Body of pancreas (tissue), 4 donors: Measurements from ENCODE around the gene ERRFI1. TPM values are rescaled to one million over a fixed set of nuclear protein-coding genes. Genes with fewer than 3 reads are reported as not detected.

Experiments
- ATAC-seq: fragments of 150-250 bp; one replicate; pipeline ENCODE4 v1.9.1; 2016
- DNase-seq, 4 donors: peaks; one replicate each; pipeline ENCODE4 v3.0.0-alpha.2; 2019
- H3K27ac ChIP-seq, 4 donors: fragments of 200-600 bp; sonication (generic); 1 replicate in 3 of 4; 2 replicates in 1 of 4; pipeline versions ENCODE4 v1.5.1 to v1.6.1; 2016 to 2019; ENCODE audit warnings: mild to moderate bottlenecking in 1 of 4, mixed read lengths in 1 of 4, moderate library complexity in 1 of 4
- H3K27me3 ChIP-seq, 2 donors: fragments of 200-600 bp; sonication (generic); one replicate each; pipeline ENCODE4 v1.6.0; 2016; ENCODE audit warnings: mild to moderate bottlenecking in 1 of 2
- H3K36me3 ChIP-seq, 2 donors: fragments of 200-600 bp; sonication (generic); replicated peaks in 1 of 2; 2 replicates each; pipeline ENCODE4 v1.5.1; 2016; ENCODE audit warnings: low read depth in 2 of 2; ENCODE audit not compliant: insufficient read depth in 1 of 2
- H3K4me1 ChIP-seq: fragments of 200-600 bp; sonication (generic); one replicate; pipeline ENCODE4 v1.6.0; 2016
- H3K4me3 ChIP-seq, 2 donors: fragments of 200-600 bp; sonication (generic); 1 replicate in 1 of 2; 2 replicates in 1 of 2; pipeline ENCODE4 v1.5.1; 2016 to 2019
- H3K9me3 ChIP-seq, 3 donors: fragments of 200-600 bp; sonication (generic); 1 replicate in 2 of 3; 2 replicates in 1 of 3; pipeline ENCODE4 v1.5.1; 2016
- POLR2A ChIP-seq, 3 donors: fragments of 450-650 bp; IDR thresholded peaks; one replicate each; pipeline ENCODE4 v1.6.1; 2016; ENCODE audit warnings: antibody characterized with exemption in 3 of 3, mild to moderate bottlenecking in 2 of 3
- WGBS, 2 donors: methylation state at CpG; one replicate each; pipeline ENCODE4 v1.1.5; 2017; 5-methylcytosine and 5-hydroxymethylcytosine counted together
- intact Hi-C: fragments of 100-400 bp; cut with DNase I; formaldehyde crosslinking; loops from one replicate; pipeline ENCODE4 v1.15.1; 2023
- total RNA-seq, 2 donors: library from RNA; depleted of rRNA; stranded (reverse); fragments of >200 nt; gene quantifications; one replicate each; pipeline ENCODE4 v1.1.0, GENCODE V29; 2016
- TF ChIP-seq, protein P1 (sequence below), 7 experiments: fragments of 450-650 bp in 4 of 7; fragments of 200-600 bp in 3 of 7; sonication (generic) in 3 of 7; IDR thresholded peaks; one replicate each; pipeline ENCODE4 v1.5.1; 2016 to 2019; ENCODE audit warnings: antibody characterized with exemption in 7 of 7

Gene ERRFI1
- total RNA-seq, 2 donors from 2014 or later, result 127 to 273 TPM

DNA sequence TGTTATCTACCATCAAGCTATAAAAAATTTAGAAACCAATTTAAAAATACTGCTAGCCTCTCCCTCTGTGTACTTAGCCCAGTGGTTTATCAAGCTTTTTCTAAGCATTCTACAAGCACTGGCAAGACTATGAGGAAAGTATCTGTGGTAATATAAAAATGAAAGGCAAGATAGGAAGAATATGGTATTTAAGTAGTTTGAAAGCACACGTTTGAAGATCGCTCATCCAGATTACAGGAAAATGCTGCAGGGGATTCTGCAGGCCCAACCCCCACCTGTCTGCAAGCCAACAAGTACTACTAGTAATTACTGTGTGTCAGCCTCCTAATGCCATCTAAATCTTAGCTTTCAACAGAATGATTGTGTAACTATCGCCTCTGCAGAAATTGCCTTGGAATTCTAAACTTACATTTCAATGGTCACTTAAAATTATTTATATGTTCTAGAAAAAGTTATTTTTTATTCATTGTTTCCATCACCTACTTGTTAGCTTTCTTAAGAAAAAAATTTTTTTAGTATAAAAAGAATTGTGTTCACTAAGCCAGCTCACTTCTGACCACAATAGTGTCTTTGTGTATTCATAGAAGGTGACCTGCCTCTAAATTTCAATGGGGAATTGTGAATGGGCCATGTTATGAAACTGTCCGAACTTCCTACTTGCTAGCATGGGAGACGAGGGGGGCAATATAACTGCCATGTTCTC, 8.5 kb downstream of the ERRFI1 start:
- Histone ChIP-seq H3K4me3 (no peak overlapping the region), H3K4me1 (peaks cover 97% of the 10 kb centered on the region), H3K27ac (peak overlapping the region; percentile 18 to 100 (median 99)), H3K9me3 (no peaks in the 10 kb centered on the region), H3K36me3 (peaks cover 16 to 18% of the 10 kb centered on the region in 2 donors), H3K27me3 (no peaks in the 10 kb centered on the region)
- intact Hi-C loops, result no loop called here
- DNase-seq (peak in 1 of 4 donors; percentile 54), ATAC-seq (no peak)
- 19 to 21% methylated on average over 5 of the region's 5 CpGs for WGBS, 2 donors
- peak; percentile 20 to 47 (median 44) for TF ChIP-seq POLR2A (IDR thresholded peaks at IDR 0.05)
- TF ChIP-seq, protein P1, sequence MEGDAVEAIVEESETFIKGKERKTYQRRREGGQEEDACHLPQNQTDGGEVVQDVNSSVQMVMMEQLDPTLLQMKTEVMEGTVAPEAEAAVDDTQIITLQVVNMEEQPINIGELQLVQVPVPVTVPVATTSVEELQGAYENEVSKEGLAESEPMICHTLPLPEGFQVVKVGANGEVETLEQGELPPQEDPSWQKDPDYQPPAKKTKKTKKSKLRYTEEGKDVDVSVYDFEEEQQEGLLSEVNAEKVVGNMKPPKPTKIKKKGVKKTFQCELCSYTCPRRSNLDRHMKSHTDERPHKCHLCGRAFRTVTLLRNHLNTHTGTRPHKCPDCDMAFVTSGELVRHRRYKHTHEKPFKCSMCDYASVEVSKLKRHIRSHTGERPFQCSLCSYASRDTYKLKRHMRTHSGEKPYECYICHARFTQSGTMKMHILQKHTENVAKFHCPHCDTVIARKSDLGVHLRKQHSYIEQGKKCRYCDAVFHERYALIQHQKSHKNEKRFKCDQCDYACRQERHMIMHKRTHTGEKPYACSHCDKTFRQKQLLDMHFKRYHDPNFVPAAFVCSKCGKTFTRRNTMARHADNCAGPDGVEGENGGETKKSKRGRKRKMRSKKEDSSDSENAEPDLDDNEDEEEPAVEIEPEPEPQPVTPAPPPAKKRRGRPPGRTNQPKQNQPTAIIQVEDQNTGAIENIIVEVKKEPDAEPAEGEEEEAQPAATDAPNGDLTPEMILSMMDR (IDR thresholded peaks at IDR 0.05), result no peak

DNA sequence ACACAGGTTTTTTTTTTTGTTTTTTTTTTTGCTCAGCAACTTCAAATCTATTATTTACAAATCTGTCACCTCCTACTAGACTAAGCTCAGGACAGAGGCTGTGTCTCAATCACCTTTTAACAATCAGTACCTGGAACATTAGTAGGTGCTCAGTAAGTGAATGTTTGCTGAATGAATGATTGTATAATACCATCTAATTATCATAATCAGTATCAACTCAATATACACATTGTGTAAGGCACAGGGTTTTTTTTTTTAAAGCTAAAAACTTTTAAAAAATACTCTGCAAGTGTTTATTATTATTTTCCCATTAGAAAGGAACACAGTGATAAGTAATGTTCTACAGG, 9.2 kb downstream of the ERRFI1 start:
- TF ChIP-seq, protein P1 (IDR thresholded peaks at IDR 0.05), result no peak
- no peak for TF ChIP-seq POLR2A (IDR thresholded peaks at IDR 0.05)
- intact Hi-C loops, result no loop called here
- Histone ChIP-seq H3K4me3 (no peak overlapping the region), H3K9me3 (no peaks in the 10 kb centered on the region), H3K36me3 (peaks cover 21 to 25% of the 10 kb centered on the region in 2 donors), H3K27me3 (no peaks in the 10 kb centered on the region), H3K27ac (peak overlapping the region in 3 of 4 donors; percentile 98 to 100 (median 100)), H3K4me1 (peaks cover 95% of the 10 kb centered on the region)
- DNase-seq (no peak), ATAC-seq (no peak)

DNA sequence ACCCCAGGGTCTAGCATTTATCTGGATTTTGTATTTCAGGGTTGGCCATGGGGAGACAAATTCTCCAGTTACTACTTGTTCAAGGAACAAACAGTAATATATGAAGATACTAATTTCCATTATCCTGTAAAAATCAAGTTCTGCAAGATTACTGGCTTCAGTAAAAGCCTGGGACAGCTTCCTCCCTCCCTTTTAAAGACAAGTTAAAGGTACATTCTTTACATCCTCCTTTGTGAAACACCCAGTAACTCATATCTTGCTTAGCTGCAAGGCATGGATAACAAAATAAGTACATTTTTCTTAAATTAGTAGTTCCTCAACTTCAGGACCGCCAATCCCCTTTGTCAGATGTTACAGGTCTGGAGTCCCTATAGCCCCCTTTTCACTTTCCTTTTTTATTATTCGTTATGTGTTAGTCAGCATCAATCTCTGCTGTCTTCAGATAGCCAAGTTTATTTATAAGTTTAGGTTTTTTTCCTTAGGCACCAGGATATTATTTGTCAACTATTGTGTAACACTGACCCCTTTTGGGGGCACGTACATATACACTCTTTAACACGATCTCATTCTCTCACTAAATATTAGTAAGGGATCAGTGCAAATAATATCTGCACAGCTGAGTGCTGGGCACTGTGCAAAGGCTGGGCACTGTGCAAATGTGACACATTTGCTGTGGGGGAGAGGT, 9.8 kb downstream of the ERRFI1 start:
- ATAC-seq, result no peak
- Histone ChIP-seq H3K4me3 (no peak overlapping the region), H3K4me1 (peaks cover 91% of the 10 kb centered on the region)

DNA sequence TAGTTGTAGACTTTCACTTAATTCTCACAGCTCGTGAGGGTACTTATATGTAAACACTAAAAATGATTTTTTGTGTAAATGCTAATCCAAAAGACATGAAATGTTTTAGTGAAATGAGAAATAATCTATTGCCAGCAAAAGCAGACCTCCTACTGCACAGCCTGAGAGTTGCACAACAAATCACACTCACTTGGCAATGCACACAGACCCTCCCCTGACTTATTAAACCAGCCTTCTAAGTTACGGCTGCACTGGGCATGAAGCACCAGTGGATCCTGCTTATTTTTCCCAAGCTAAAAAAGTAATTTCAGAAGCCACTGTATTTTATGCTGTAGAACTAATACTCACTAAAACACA, 10.3 kb downstream of the ERRFI1 start:
- Histone ChIP-seq H3K27ac (peak overlapping the region; percentile 22 to 100 (median 99)), H3K36me3 (peaks cover 23 to 32% of the 10 kb centered on the region in 2 donors), H3K4me1 (peaks cover 85% of the 10 kb centered on the region), H3K9me3 (no peaks in the 10 kb centered on the region), H3K4me3 (no peak overlapping the region), H3K27me3 (no peaks in the 10 kb centered on the region)
- TF ChIP-seq, protein P1 (IDR thresholded peaks at IDR 0.05), result peak in 1 of 7 experiments; percentile 10
- TF ChIP-seq POLR2A (IDR thresholded peaks at IDR 0.05), result peak in 1 of 3 donors; percentile 24
- intact Hi-C loops, result no loop called here
- ATAC-seq, result peak; percentile 22
- peak in 3 of 4 donors; percentile 56 to 63 (median 59) for DNase-seq
- WGBS, 2 donors, result 7 to 17% methylated on average over 2 of the region's 2 CpGs

More for the DNA sequence above, 9.8 kb downstream of the ERRFI1 start:
- no peak for DNase-seq
- 22 to 23% methylated on average over 4 of the region's 4 CpGs for WGBS, 2 donors
- Histone ChIP-seq H3K36me3 (peaks cover 23 to 28% of the 10 kb centered on the region in 2 donors), H3K9me3 (no peaks in the 10 kb centered on the region), H3K27ac (peak overlapping the region; percentile 22 to 100 (median 99)), H3K27me3 (no peaks in the 10 kb centered on the region)
- intact Hi-C loops, result no loop called here
- TF ChIP-seq POLR2A (IDR thresholded peaks at IDR 0.05), result no peak
- TF ChIP-seq, protein P1 (IDR thresholded peaks at IDR 0.05), result peak in 1 of 7 experiments; percentile 4
